GM12891 (cell line): ENCODE results near the gene CCAR1.
"Not testable (repeated sequence)": the region's sequence is repeated elsewhere in the genome, so short reads cannot be mapped to it uniquely, and the experiment has no call there.

Experiments used
- DNase-seq: peaks from one replicate; pipeline ENCODE4 v3.0.0; 2011; ENCODE audit warnings: low spot score; ENCODE audit not compliant: insufficient read length
- FAIRE-seq: peaks from 2 replicates; lab custom pipeline; 2011; peaks lifted over from hg19 to GRCh38; lab: Jason Lieb, UNC
- PAX5 ChIP-seq: IDR thresholded peaks from 2 replicates; pipeline ENCODE4 v1.6.1; 2011; ENCODE audit warnings: low read length, moderate library complexity, mild to moderate bottlenecking; ENCODE audit not compliant: insufficient read depth, severe bottlenecking
- POLR2A ChIP-seq: IDR thresholded peaks from 2 replicates; pipeline ENCODE4 v1.6.1; 2011; ENCODE audit warnings: low read depth, low read length, control low read depth
- POLR2AphosphoS5 ChIP-seq: IDR thresholded peaks from 2 replicates; pipeline ENCODE4 v1.6.1; 2011; ENCODE audit warnings: low read depth, low read length, control low read depth
- POU2F2 ChIP-seq: IDR thresholded peaks from 2 replicates; pipeline ENCODE4 v1.6.1; 2011; ENCODE audit warnings: low read depth, mild to moderate bottlenecking, control low read depth, low read length, moderate library complexity
- SPI1 ChIP-seq: IDR thresholded peaks from 2 replicates; pipeline ENCODE4 v1.6.1; 2011; ENCODE audit warnings: low read depth, low read length, control low read depth
- TAF1 ChIP-seq: IDR thresholded peaks from 2 replicates; pipeline ENCODE4 v1.6.1; 2011; ENCODE audit warnings: low read depth, low read length, control low read depth

CCAR1 gene

GRCh38 chr10:68826764-68827591 is 105.9 kb downstream of the CCAR1 start, which contains the start of gene STOX1:
TSS of gene STOX1 (plus strand) at chr10:68827531. CDS start at chr10:68827624, 93 bp downstream.
- TF ChIP-seq POLR2A, result no peak
- TF ChIP-seq PAX5, result no peak
- no peak for TF ChIP-seq POLR2AphosphoS5
- TF ChIP-seq POU2F2, result no peak
- no peak for TF ChIP-seq TAF1
- TF ChIP-seq SPI1, result no peak
- DNase-seq, result peak; percentile 82

GRCh38 chr10:68827592-68827959 is 106.5 kb downstream of the CCAR1 start:
- not testable (repeated sequence) for DNase-seq, FAIRE-seq

More at GRCh38 chr10:68826764-68827591, 105.9 kb downstream of the CCAR1 start, which contains the start of gene STOX1:
- FAIRE-seq, result peak; percentile 95

- DNase-seq, FAIRE-seq: not testable (repeated sequence)
Measured at GRCh38 chr10:68828083-68828601, 107.1 kb downstream of the CCAR1 start.

- TF ChIP-seq PAX5, result no peak
- no peak for TF ChIP-seq TAF1
- TF ChIP-seq SPI1, result no peak
- no peak for TF ChIP-seq POLR2AphosphoS5
- TF ChIP-seq POU2F2, result no peak
- TF ChIP-seq POLR2A, result no peak
- no peak for DNase-seq
- FAIRE-seq, result no peak
Measured at GRCh38 chr10:68828833-68829232, 107.8 kb downstream of the CCAR1 start.

- DNase-seq, result no peak
- TF ChIP-seq POLR2A (no peak), SPI1 (no peak), TAF1 (no peak), POLR2AphosphoS5 (no peak), PAX5 (no peak), POU2F2 (no peak)
- no peak for FAIRE-seq
Measured at GRCh38 chr10:68829521-68829920, 108.5 kb downstream of the CCAR1 start.

- TF ChIP-seq POLR2A (no peak), SPI1 (no peak), POLR2AphosphoS5 (no peak), POU2F2 (no peak), TAF1 (no peak), PAX5 (no peak)
- no peak for FAIRE-seq
- no peak for DNase-seq
Measured at GRCh38 chr10:68829952-68830351, 108.9 kb downstream of the CCAR1 start.

GRCh38 chr10:68831961-68832455 is 111.0 kb downstream of the CCAR1 start:
- DNase-seq (no peak), FAIRE-seq (no peak)
- no peak for TF ChIP-seq PAX5
- TF ChIP-seq POLR2A, result no peak
- no peak for TF ChIP-seq SPI1
- TF ChIP-seq POLR2AphosphoS5, result no peak
- TF ChIP-seq POU2F2, result no peak

- TF ChIP-seq POU2F2 (no peak), SPI1 (no peak), PAX5 (no peak), POLR2AphosphoS5 (no peak), TAF1 (no peak), POLR2A (no peak)
- FAIRE-seq, result no peak
- DNase-seq, result no peak
Measured at GRCh38 chr10:68832601-68833000, 111.6 kb downstream of the CCAR1 start.

- no peak for FAIRE-seq
Measured at GRCh38 chr10:68837626-68838322, 116.7 kb downstream of the CCAR1 start.

GRCh38 chr10:68840650-68841049 is 119.6 kb downstream of the CCAR1 start:
- not testable (repeated sequence) for FAIRE-seq, DNase-seq

More at GRCh38 chr10:68837626-68838322, 116.7 kb downstream of the CCAR1 start:
- TF ChIP-seq SPI1, result no peak
- TF ChIP-seq POU2F2, result no peak
- TF ChIP-seq POLR2AphosphoS5, result no peak
- no peak for TF ChIP-seq PAX5
- no peak for TF ChIP-seq POLR2A
- no peak for TF ChIP-seq TAF1
- no peak for DNase-seq
